Thymus (tissue), 11 donors: ENCODE results near the gene DIPK1C. TPM values are rescaled to one million over a fixed set of nuclear protein-coding genes. Genes with fewer than 3 reads are reported as not detected.

Experiments
- DNase-seq, 9 donors: peaks; one replicate each; pipeline ENCODE4 v3.0.0-alpha.2; 2013; ENCODE audit warnings: low spot score in 9 of 9, low read depth in 6 of 9, missing footprints in 1 of 9
- H3K27ac ChIP-seq, 2 donors: one replicate each; pipeline ENCODE4 v1.5.1; 2013; ENCODE audit warnings: control low read depth in 1 of 2, low read depth in 1 of 2, low read length in 1 of 2, mild to moderate bottlenecking in 1 of 2, moderate library complexity in 1 of 2
- H3K27me3 ChIP-seq, 2 donors: one replicate each; pipeline ENCODE4 v1.5.1; 2013; ENCODE audit warnings: low read length in 1 of 2; ENCODE audit not compliant: control insufficient read depth in 2 of 2, insufficient read depth in 1 of 2
- H3K36me3 ChIP-seq, 2 donors: one replicate each; pipeline ENCODE4 v1.5.1; 2013; ENCODE audit warnings: low read length in 1 of 2, mild to moderate bottlenecking in 1 of 2, moderate library complexity in 1 of 2; ENCODE audit not compliant: control insufficient read depth in 2 of 2, insufficient read depth in 2 of 2
- H3K4me1 ChIP-seq, 2 donors: one replicate each; pipeline ENCODE4 v1.5.1; 2013; ENCODE audit warnings: low read length in 2 of 2; ENCODE audit not compliant: control insufficient read depth in 2 of 2, insufficient read depth in 2 of 2
- H3K4me3 ChIP-seq, 2 donors: one replicate each; pipeline ENCODE4 v1.5.1; 2013; ENCODE audit warnings: low read length in 2 of 2, control low read depth in 1 of 2, mild to moderate bottlenecking in 1 of 2
- H3K9me3 ChIP-seq, 2 donors: one replicate each; pipeline ENCODE4 v1.5.1; 2013; ENCODE audit warnings: low read length in 1 of 2, mild to moderate bottlenecking in 1 of 2; ENCODE audit not compliant: control insufficient read depth in 2 of 2, insufficient read depth in 1 of 2
- WGBS: extraction: QIAGEN DNeasy Blood & Tissue Kit; methylation state at CpG from one replicate; pipeline ENCODE4 v1.1.7; 2013; 5-methylcytosine and 5-hydroxymethylcytosine counted together
- polyA plus RNA-seq: library from polyadenylated mRNA; stranded (reverse); fragments of 200-250 nt; gene quantifications from one replicate; pipeline ENCODE4 v1.2.3, GENCODE V29; 2013
- total RNA-seq: library from RNA; stranded (reverse); fragments of 120-200 nt; gene quantifications from one replicate; pipeline ENCODE4 v1.2.4, GENCODE V29; 2013
- donor health status: healthy.

DIPK1C gene
- total and polyA plus RNA-seq, 2 donors, result 0.42 to 26.4 TPM

DNA sequence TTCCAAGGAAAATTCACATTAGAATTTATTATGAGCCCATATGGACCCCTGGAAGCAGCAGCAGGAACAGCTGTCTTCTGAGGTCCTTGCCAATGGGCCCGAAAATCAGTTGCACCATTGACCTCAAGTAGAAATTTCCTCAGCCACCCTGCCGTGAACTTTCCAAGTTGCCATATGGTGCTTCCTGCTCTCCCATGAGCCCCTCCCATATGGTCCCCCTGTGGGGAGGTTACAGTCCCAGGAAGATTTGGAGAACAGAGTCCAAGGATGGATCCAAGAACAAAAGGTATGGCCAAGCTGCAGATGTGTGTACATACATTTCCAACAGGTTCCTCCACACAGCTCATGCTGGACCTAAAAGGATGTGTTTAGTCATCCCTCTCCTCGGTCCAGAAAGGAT is 34.6 kb downstream of the DIPK1C start:
- Histone ChIP-seq H3K4me1 (no peaks in the 10 kb centered on the region), H3K27ac (no peak overlapping the region), H3K9me3 (peaks cover 0 to 4% of the 10 kb centered on the region in 2 donors), H3K27me3 (no peaks in the 10 kb centered on the region), H3K36me3 (no peaks in the 10 kb centered on the region), H3K4me3 (no peak overlapping the region)
- 95% methylated on average over 3 of the region's 3 CpGs for WGBS
- DNase-seq, result no peak

DNA sequence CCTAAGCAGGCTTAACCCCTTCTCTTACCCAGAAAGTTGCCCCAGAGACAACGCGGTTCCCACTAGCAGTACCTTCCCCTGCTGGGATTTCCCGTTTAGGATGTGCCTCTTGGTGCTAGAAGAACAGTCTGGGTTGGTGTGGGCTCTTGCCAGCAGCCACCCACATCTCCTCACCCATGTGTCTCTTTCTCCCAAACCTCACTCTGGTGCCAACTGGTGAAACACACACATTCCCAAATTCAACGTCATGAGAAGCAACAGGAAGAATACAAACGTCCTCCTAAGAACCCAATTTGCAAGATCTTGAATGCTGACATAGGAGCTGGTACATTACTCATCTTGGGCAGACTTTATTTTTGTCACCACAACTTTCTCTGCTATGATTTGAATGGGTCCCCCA is 36.2 kb downstream of the DIPK1C start:
- no peaks in the 10 kb centered on the region for H3K36me3 ChIP-seq
- H3K4me3 ChIP-seq, result no peak overlapping the region
- H3K9me3 ChIP-seq, result peaks cover 0 to under 1% of the 10 kb centered on the region in 2 donors
- no peak overlapping the region for H3K27ac ChIP-seq
- WGBS, result 98% methylated on average over 5 of the region's 5 CpGs
- DNase-seq, result no peak
- H3K4me1 ChIP-seq, result no peaks in the 10 kb centered on the region
- H3K27me3 ChIP-seq, result no peaks in the 10 kb centered on the region

DNA sequence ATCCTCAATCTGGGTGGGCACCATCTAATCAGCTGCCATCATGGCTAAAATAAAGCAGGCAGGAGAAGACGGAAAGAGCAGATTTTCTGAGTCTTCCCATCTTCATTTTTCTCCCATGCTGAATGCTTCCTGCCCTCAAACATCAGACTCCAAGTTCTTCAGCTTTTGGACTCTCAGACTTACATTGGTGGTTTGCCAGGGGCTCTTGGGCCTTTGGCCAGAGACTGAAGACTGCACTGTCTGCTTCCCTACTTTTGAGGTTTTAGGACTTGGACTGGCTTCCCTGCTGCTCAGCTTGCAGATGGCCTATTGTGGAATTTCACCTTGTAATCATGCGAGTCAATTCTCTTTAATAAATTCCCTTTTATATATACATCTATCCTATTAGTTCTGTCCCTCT is 36.6 kb downstream of the DIPK1C start:
- DNase-seq, result no peak
- H3K4me1 ChIP-seq, result no peaks in the 10 kb centered on the region
- no peak overlapping the region for H3K4me3 ChIP-seq
- H3K27ac ChIP-seq, result no peak overlapping the region
- H3K36me3 ChIP-seq, result no peaks in the 10 kb centered on the region
- no peaks in the 10 kb centered on the region for H3K27me3 ChIP-seq
- WGBS, result over 99% methylated on average over 2 of the region's 2 CpGs
- no peaks in the 10 kb centered on the region for H3K9me3 ChIP-seq

DNA sequence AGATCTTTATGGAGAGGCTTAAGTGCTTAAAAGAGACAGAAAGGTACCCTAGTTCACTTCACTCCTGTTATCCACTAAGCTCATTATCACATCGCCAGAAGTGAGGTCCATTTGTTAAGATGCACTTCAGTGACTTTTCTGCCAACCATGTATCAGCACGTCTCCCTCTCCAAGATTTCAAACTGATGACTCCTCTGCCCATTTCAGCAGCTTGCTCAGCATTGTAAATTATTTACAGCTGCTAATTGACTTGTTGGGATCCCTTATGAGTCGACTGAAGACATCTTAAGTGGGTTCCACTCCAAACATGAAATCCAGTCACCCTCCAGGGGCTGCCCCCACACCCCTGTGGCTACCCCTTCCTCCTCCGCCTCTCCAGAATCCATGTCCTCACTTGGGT is 37.3 kb downstream of the DIPK1C start:
- no peaks in the 10 kb centered on the region for H3K36me3 ChIP-seq
- DNase-seq, result no peak
- H3K27ac ChIP-seq, result no peak overlapping the region
- H3K4me3 ChIP-seq, result no peak overlapping the region
- WGBS, result 93% methylated on average over 4 of the region's 4 CpGs
- H3K27me3 ChIP-seq, result no peaks in the 10 kb centered on the region
- H3K4me1 ChIP-seq, result no peaks in the 10 kb centered on the region
- no peaks in the 10 kb centered on the region for H3K9me3 ChIP-seq

DNA sequence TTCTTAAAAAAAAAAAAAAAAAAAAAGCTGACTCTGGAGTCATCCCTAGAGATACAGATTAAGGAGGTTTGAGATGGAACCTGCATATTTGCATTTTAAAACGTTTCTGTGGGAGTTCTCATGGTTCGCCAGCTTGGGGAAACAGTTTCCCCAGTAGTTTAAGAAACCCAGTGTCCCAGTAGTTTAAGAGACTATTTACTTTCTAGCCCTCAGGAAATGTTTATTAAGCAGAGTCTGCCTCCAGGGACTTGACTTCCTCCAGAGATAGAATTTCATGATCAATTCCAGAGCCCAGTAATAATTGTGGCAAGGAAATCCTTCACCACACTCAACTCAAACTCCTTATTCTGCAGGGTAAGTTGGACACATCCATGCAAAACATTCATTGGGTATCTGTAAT is 39.1 kb downstream of the DIPK1C start:
- Histone ChIP-seq H3K9me3 (no peaks in the 10 kb centered on the region), H3K27ac (no peak overlapping the region), H3K27me3 (no peaks in the 10 kb centered on the region), H3K36me3 (no peaks in the 10 kb centered on the region), H3K4me3 (no peak overlapping the region), H3K4me1 (peaks cover 0 to under 1% of the 10 kb centered on the region in 2 donors)
- 66% methylated on average over 2 of the region's 2 CpGs for whole genome bisulfite sequencing
- no peak for DNase-seq

DNA sequence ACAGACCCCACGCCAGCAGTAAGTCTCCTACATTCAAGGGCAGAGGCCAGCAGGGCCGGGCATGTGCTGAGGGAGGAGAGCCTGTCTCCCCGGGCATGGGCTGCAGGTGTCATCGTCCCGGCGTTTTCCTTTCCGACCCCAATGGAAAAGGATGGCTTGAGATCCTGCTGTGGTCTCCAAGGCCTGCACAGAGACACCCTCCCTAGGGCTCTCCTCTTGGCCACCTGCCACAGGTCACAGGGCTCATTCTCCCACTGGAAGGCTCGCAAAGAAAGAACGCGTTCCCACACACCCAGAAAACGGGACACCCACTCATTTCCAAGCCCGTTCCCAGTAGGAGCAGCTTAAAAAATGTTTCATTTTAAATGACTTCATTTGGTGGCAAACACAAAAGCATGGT is 41.0 kb downstream of the DIPK1C start:
- H3K27me3 ChIP-seq, result no peaks in the 10 kb centered on the region
- H3K4me3 ChIP-seq, result no peak overlapping the region
- H3K9me3 ChIP-seq, result no peaks in the 10 kb centered on the region
- peaks cover 0 to 8% of the 10 kb centered on the region in 2 donors for H3K4me1 ChIP-seq
- WGBS, result 97% methylated on average over 12 of the region's 12 CpGs
- no peak for DNase-seq
- no peaks in the 10 kb centered on the region for H3K36me3 ChIP-seq
- H3K27ac ChIP-seq, result no peak overlapping the region

DNA sequence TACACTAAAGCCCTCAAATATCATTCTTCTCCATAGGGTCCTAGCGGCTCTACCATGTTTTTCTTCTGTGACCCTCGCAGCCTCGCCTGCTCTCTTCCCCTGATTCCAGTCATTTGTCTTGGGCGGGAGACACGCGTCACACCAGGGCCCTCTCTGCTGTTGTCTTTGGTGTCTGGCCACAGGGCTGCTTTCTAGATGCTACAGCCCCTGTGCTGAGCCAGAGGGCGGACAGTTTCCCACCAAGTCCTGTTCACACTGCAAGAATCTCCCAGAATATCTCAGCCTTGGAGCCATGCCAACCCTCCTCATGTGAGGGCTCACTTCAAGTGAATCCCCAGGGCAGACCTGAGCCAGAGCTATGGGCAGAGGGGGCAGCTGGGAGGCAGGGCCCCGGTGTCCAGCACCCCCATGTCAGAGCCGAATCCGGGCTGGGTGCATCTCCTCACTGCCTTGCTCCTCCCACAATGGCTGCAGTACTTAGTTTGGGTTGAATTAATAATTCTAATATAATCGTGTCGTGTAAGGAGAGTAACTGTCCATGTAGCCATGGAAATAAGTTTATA is 42.1 kb downstream of the DIPK1C start:
- no peak overlapping the region for H3K27ac ChIP-seq
- H3K27me3 ChIP-seq, result no peaks in the 10 kb centered on the region
- no peaks in the 10 kb centered on the region for H3K9me3 ChIP-seq
- no peak for DNase-seq
- no peaks in the 10 kb centered on the region for H3K36me3 ChIP-seq
- WGBS, result 96% methylated on average over 12 of the region's 12 CpGs
- no peak overlapping the region for H3K4me3 ChIP-seq
- peaks cover 0 to 16% of the 10 kb centered on the region in 2 donors for H3K4me1 ChIP-seq

DNA sequence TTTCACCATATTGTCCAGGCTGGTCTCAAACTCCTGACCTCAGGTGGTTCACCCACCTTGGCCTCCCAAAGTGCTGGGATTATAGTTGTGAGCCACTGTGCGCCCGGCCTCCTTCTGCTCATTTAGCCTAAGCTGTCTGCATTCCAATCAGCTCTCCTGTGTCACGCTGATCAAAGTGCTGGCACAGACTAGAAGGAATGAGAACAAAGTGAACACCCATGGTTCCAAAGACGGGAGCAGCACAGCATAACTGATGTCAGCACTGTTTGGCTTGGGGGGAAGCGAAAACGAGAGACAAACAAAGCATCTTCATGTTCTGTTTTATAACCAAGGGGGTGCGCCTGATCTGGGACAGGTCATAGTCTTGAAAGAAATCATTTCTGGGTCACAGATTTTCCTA is 43.3 kb downstream of the DIPK1C start:
- no peak for DNase-seq
- Histone ChIP-seq H3K4me1 (peaks cover 0 to 16% of the 10 kb centered on the region in 2 donors), H3K27ac (no peak overlapping the region), H3K9me3 (no peaks in the 10 kb centered on the region), H3K27me3 (no peaks in the 10 kb centered on the region), H3K4me3 (no peak overlapping the region), H3K36me3 (no peaks in the 10 kb centered on the region)
- 96% methylated on average over 7 of the region's 7 CpGs for WGBS

DNA sequence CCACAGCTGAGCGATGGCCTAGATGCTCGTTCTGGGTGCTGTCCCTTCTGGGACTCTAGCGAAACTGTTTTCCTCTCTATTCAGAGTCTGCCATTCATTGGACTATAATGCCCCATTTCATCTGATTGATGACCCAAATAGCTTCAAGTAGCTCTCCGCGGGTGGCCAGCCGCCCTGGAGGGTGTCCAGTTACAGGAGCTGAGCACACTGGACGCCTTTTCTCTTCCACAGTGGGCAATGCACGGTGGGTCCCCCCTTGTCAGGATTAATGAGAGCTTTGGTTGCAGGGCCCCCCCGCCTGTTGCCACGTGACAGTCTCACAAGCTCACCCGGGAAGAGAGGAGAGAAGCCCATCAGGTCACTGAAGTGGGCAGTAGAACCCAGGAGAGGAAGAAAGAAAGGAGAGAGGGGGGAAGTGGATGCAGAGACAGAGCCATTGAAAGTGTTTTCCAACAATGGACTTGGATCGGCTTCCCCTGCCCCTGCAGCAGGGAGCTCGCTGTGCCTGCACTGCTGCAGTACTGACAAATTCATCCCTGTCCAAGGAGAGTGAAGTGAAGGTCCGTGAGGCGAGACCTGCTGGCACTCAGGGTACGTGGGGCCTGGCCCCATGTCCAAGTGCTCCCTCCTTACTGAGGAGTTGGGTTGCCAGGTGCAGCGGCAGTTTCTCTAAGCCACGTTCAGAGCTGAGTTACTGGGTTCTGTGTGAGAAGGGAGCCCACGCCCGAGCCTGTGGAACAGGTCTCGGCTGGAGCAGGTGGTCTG is 44.8 kb downstream of the DIPK1C start:
- WGBS, result 90% methylated on average over 21 of the region's 21 CpGs
- H3K4me3 ChIP-seq, result no peak overlapping the region
- DNase-seq, result no peak

More for the DNA sequence above, 44.8 kb downstream of the DIPK1C start:
- Histone ChIP-seq H3K27me3 (no peaks in the 10 kb centered on the region), H3K4me1 (peaks cover 4 to 16% of the 10 kb centered on the region in 2 donors), H3K27ac (no peak overlapping the region), H3K9me3 (no peaks in the 10 kb centered on the region), H3K36me3 (no peaks in the 10 kb centered on the region)
